ENCODE data around the gene FSCB. TPM values are rescaled to one million over a fixed set of nuclear protein-coding genes. Genes with fewer than 3 reads are reported as not detected.

Gene FSCB
- not detected in 2 replicates for total RNA-seq

GRCh38 chr14:44507183-44507582 lies at the start of gene FSCB:
TSS of gene FSCB (minus strand) at chr14:44507283. CDS start at chr14:44506987, 296 bp downstream.

